Natural killer cell (primary cell): ENCODE measurements around the gene RNASE9. TPM values are rescaled to one million over a fixed set of nuclear protein-coding genes. Genes with fewer than 3 reads are reported as not detected.
"Not testable (repeated sequence)": the region's sequence is repeated elsewhere in the genome, so short reads cannot be mapped to it uniquely, and the experiment has no call there.

Source experiments
- ATAC-seq, 3 donors: fragments of 150-1000 bp in 2 of 3; fragments of 200-7000 bp in 1 of 3; cut with Tn5 transposase; 1 replicate in 1 of 3; 2 replicates in 2 of 3; pipeline ENCODE4 v1.10.0; 2021; ENCODE audit warnings: mild to moderate bottlenecking in 2 of 3, moderate library complexity in 2 of 3
- DNase-seq, 2 donors: peaks; one replicate each; pipeline versions ENCODE4 v3.0.0 to v3.0.0-alpha.2; 2013 to 2021; ENCODE audit warnings: mixed read lengths in 1 of 2
- H3K27ac ChIP-seq: one replicate; pipeline ENCODE4 v1.5.1; 2013; ENCODE audit warnings: mild to moderate bottlenecking, low read length
- H3K27me3 ChIP-seq: one replicate; pipeline ENCODE4 v1.6.1; 2013; ENCODE audit warnings: low read length; ENCODE audit not compliant: control insufficient read depth, insufficient read depth
- H3K36me3 ChIP-seq: one replicate; pipeline ENCODE4 v1.6.1; 2013; ENCODE audit warnings: low read length; ENCODE audit not compliant: control insufficient read depth, insufficient read depth
- H3K4me1 ChIP-seq: one replicate; pipeline ENCODE4 v1.6.1; 2013; ENCODE audit warnings: low read length; ENCODE audit not compliant: control insufficient read depth, insufficient read depth
- H3K4me3 ChIP-seq: one replicate; pipeline ENCODE4 v1.5.1; 2013; ENCODE audit warnings: low read length
- H3K9me3 ChIP-seq: one replicate; pipeline ENCODE4 v1.6.1; 2013; ENCODE audit warnings: low read length; ENCODE audit not compliant: control insufficient read depth, insufficient read depth
- H3K27ac Mint-ChIP-seq, 2 donors: one replicate each; pipeline ENCODE4 v1.8.0; 2022; ENCODE audit warnings: mild to moderate bottlenecking in 2 of 2, mixed read lengths in 2 of 2, moderate library complexity in 1 of 2
- H3K27me3 Mint-ChIP-seq, 2 donors: one replicate each; pipeline ENCODE4 v1.8.0; 2022; ENCODE audit warnings: low read depth in 2 of 2, mixed read lengths in 2 of 2
- H3K36me3 Mint-ChIP-seq: one replicate; pipeline ENCODE4 v1.8.0; 2022; ENCODE audit warnings: mixed read lengths
- H3K4me1 Mint-ChIP-seq, 2 donors: one replicate each; pipeline ENCODE4 v1.8.0; 2022; ENCODE audit warnings: mixed read lengths in 2 of 2
- H3K4me3 Mint-ChIP-seq: one replicate; pipeline ENCODE4 v1.8.0; 2022; ENCODE audit warnings: mild to moderate bottlenecking, moderate library complexity, mixed read lengths
- H3K9me3 Mint-ChIP-seq, 2 donors: one replicate each; pipeline ENCODE4 v1.8.0; 2022; ENCODE audit warnings: mixed read lengths in 2 of 2
- WGBS: methylation state at CpG from one replicate; pipeline ENCODE4 v1.1.7; 2013; ENCODE audit warnings: missing lambda C conversion rate; ENCODE audit not compliant: insufficient coverage; 5-methylcytosine and 5-hydroxymethylcytosine counted together
- intact Hi-C: fragments of 100-400 bp; cut with micrococcal nuclease; formaldehyde crosslinking; loops from one replicate; pipeline ENCODE4 v1.14.2; 2022
- total RNA-seq, 4 donors: library from RNA; stranded (reverse); fragments of 120-200 nt in 1 of 4; gene quantifications; one replicate each; pipeline versions ENCODE4 v1.2.3 to v1.2.4, GENCODE V29; 2013 to 2022
- TF ChIP-seq, protein P1 (sequence below): fragments of 200-600 bp; IDR thresholded peaks from one replicate; pipeline ENCODE4 v1.8.0; 2022; ENCODE audit warnings: antibody characterized with exemption

RNASE9 gene
- total RNA-seq, 3 donors from 2014 or later (not counting 1 experiment from before 2014, with no cell fraction given): not detected

DNA sequence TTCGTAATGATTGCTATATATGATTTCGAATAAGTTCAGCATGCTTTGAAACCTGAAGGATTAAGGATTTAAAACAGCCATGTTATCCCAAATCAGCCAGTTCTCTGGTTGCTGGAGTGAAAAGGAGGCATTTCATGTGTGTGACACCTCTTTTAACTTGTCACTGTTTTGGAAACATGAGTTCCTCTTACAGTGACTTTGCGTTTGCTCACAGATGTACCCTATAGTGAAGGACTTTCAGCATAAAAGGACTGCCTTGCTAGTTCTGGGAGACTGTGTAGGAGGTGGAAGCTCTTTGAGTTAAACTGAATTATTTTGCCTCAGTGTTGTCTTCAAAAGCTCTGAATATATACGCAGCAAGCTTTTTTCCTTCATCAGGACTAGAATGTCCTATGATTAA is 19.4 kb upstream of the RNASE9 start:
- Histone ChIP-seq H3K4me1 (no peaks in the 10 kb centered on the region), H3K27ac (no peak overlapping the region), H3K4me3 (no peak overlapping the region), H3K9me3 (no peaks in the 10 kb centered on the region), H3K27me3 (no peaks in the 10 kb centered on the region), H3K36me3 (no peaks in the 10 kb centered on the region)
- no peaks in the 10 kb centered on the region for H3K4me1 Mint-ChIP-seq
- DNase-seq (no peak), ATAC-seq (no peak)
- TF ChIP-seq, protein P1, sequence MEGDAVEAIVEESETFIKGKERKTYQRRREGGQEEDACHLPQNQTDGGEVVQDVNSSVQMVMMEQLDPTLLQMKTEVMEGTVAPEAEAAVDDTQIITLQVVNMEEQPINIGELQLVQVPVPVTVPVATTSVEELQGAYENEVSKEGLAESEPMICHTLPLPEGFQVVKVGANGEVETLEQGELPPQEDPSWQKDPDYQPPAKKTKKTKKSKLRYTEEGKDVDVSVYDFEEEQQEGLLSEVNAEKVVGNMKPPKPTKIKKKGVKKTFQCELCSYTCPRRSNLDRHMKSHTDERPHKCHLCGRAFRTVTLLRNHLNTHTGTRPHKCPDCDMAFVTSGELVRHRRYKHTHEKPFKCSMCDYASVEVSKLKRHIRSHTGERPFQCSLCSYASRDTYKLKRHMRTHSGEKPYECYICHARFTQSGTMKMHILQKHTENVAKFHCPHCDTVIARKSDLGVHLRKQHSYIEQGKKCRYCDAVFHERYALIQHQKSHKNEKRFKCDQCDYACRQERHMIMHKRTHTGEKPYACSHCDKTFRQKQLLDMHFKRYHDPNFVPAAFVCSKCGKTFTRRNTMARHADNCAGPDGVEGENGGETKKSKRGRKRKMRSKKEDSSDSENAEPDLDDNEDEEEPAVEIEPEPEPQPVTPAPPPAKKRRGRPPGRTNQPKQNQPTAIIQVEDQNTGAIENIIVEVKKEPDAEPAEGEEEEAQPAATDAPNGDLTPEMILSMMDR: no peak
- no peak overlapping the region for H3K27ac Mint-ChIP-seq
- peaks cover 3 to 16% of the 10 kb centered on the region in 2 donors for H3K27me3 Mint-ChIP-seq
- 75% methylated on average over 4 of the region's 4 CpGs for WGBS
- H3K4me3 Mint-ChIP-seq: no peak overlapping the region
- intact Hi-C loops: no loop called here
- H3K9me3 Mint-ChIP-seq: no peaks in the 10 kb centered on the region
- no peaks in the 10 kb centered on the region for H3K36me3 Mint-ChIP-seq

DNA sequence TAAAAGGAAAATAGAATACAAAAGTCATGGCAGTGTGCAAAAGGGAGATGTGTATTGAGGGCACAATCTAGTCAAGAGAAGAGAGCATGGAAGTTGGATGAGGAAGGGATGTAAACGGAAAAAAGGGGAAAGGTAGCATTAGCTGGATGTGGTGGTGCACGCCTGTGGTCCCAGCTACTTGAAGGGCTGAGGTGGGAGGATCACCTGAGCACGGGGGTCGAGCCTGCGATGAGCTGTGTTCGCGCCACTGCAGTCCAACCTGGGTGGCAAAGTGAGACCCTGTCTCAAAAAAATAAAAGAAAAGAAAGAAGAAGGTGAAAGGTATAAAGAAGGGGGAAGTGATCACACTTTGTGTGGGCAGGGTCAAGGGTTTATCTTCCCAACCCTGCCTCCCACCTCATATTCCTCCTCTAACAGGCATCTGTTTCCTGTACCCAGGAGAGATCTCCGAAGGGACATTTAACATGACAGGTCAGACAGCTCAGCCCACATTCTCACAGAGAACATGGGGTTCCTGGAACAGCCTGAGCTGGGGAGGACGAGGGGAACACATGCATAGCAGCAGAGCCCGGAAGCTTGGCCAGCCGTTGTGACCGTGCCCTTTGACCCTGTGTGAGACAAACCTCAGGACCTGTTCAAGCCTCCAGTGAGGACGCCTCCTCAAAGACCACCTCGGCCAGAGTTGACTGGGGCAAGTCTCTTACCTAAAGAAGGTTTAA is 18.1 kb upstream of the RNASE9 start:
- Histone ChIP-seq H3K36me3 (no peaks in the 10 kb centered on the region), H3K4me1 (no peaks in the 10 kb centered on the region), H3K9me3 (no peaks in the 10 kb centered on the region), H3K27me3 (no peaks in the 10 kb centered on the region), H3K4me3 (no peak overlapping the region), H3K27ac (no peak overlapping the region)
- Mint-ChIP-seq H3K36me3 (no peaks in the 10 kb centered on the region), H3K9me3 (no peaks in the 10 kb centered on the region), H3K4me3 (no peak overlapping the region), H3K27me3 (peaks cover 4 to 13% of the 10 kb centered on the region in 2 donors), H3K27ac (no peak overlapping the region), H3K4me1 (no peaks in the 10 kb centered on the region)
- no peak for DNase-seq
- intact Hi-C loops: no loop called here
- no peak for ATAC-seq
- WGBS: 65% methylated on average over 14 of the region's 14 CpGs
- TF ChIP-seq, protein P1: no peak

- TF ChIP-seq, protein P1: no peak
- Mint-ChIP-seq H3K27me3 (peaks cover 4 to 10% of the 10 kb centered on the region in 2 donors), H3K36me3 (no peaks in the 10 kb centered on the region), H3K4me3 (no peak overlapping the region), H3K27ac (no peak overlapping the region), H3K4me1 (no peaks in the 10 kb centered on the region), H3K9me3 (no peaks in the 10 kb centered on the region)
- Histone ChIP-seq H3K4me3 (no peak overlapping the region), H3K9me3 (no peaks in the 10 kb centered on the region), H3K27ac (no peak overlapping the region), H3K4me1 (no peaks in the 10 kb centered on the region), H3K36me3 (no peaks in the 10 kb centered on the region), H3K27me3 (no peaks in the 10 kb centered on the region)
- WGBS: 96% methylated on average over 3 of the region's 3 CpGs
- DNase-seq (no peak), ATAC-seq (no peak)
- intact Hi-C loops: no loop called here
Measured at GRCh38 chr14:20578325-20578724, 17.5 kb upstream of the RNASE9 start.

- WGBS: 88% methylated on average over 2 of the region's 4 CpGs
- H3K36me3 ChIP-seq, H3K4me3 ChIP-seq, H3K9me3 Mint-ChIP-seq, H3K9me3 ChIP-seq, H3K27me3 ChIP-seq, H3K27ac ChIP-seq, H3K27ac Mint-ChIP-seq, H3K4me1 Mint-ChIP-seq, H3K4me1 ChIP-seq, H3K36me3 Mint-ChIP-seq, ATAC-seq, H3K4me3 Mint-ChIP-seq, DNase-seq, intact Hi-C loops: not testable (repeated sequence)
- H3K27me3 Mint-ChIP-seq: peaks cover 4 to 10% of the 10 kb centered on the region in 2 donors
Measured at GRCh38 chr14:20572382-20572990, 11.6 kb upstream of the RNASE9 start.

- H3K4me3 Mint-ChIP-seq, H3K4me3 ChIP-seq, H3K36me3 ChIP-seq, H3K4me1 Mint-ChIP-seq, H3K36me3 Mint-ChIP-seq, H3K9me3 Mint-ChIP-seq, H3K27ac ChIP-seq, DNase-seq, H3K4me1 ChIP-seq, intact Hi-C loops, ATAC-seq, H3K27ac Mint-ChIP-seq, H3K9me3 ChIP-seq, H3K27me3 ChIP-seq: not testable (repeated sequence)
- 0% methylated on average over 1 of the region's 1 CpG for WGBS
- peaks cover 4 to 10% of the 10 kb centered on the region in 2 donors for H3K27me3 Mint-ChIP-seq
Measured at GRCh38 chr14:20570720-20571119, 9.9 kb upstream of the RNASE9 start.

- WGBS: 94% methylated on average over 2 of the region's 2 CpGs
- intact Hi-C loops, H3K9me3 ChIP-seq, H3K4me3 Mint-ChIP-seq, H3K27ac ChIP-seq, H3K27ac Mint-ChIP-seq, DNase-seq, H3K27me3 ChIP-seq, H3K36me3 ChIP-seq, H3K36me3 Mint-ChIP-seq, H3K27me3 Mint-ChIP-seq, H3K9me3 Mint-ChIP-seq, H3K4me1 Mint-ChIP-seq, ATAC-seq, H3K4me1 ChIP-seq, H3K4me3 ChIP-seq: not testable (repeated sequence)
Measured at GRCh38 chr14:20569865-20570264, 9.0 kb upstream of the RNASE9 start.
